ENCODE results near the gene ZRANB3.

- TF ChIP-seq NR1H2 (CRISPR knock-in tag; IDR thresholded peaks at IDR 0.05) (no peak), ZNF138 (CRISPR knock-in tag; conservative IDR thresholded peaks at IDR 0.05) (no peak), CTCF (IDR thresholded peaks at IDR 0.05) (no peak), NFATC4 (CRISPR knock-in tag; IDR thresholded peaks at IDR 0.05) (no peak), IRF2 (CRISPR knock-in tag; IDR thresholded peaks at IDR 0.05; ENCODE audit: borderline replicate concordance, low read depth) (no peak), NFE2L1 (CRISPR knock-in tag; IDR thresholded peaks at IDR 0.05) (no peak), ATF3 (CRISPR knock-in tag; conservative IDR thresholded peaks at IDR 0.05) (no peak), CDX4 (CRISPR knock-in tag; IDR thresholded peaks at IDR 0.05; ENCODE audit: borderline replicate concordance) (no peak)
These were observed 271.9 kb downstream of the ZRANB3 start for GRCh38 chr2:135259123-135259522.
